Superior temporal gyrus (tissue), 1 donor: ENCODE measurements around the gene CIC.

Experiments
- DNase-seq: peaks from one replicate; pipeline ENCODE4 v3.0.0-alpha.2; 2016; ENCODE audit errors: extremely low spot score

The CIC gene

GRCh38 chr19:42244347-42245220, 24.5 kb upstream of the CIC start:
- DNase-seq: peak; percentile 98

- DNase-seq: no peak
Observed at GRCh38 chr19:42245231-42245630, 23.8 kb upstream of the CIC start.

GRCh38 chr19:42246143-42246921, 22.7 kb upstream of the CIC start:
- DNase-seq: peak; percentile 90

GRCh38 chr19:42246922-42247639, 22.0 kb upstream of the CIC start:
- DNase-seq: no peak

GRCh38 chr19:42247640-42248199, 21.3 kb upstream of the CIC start:
- DNase-seq: no peak

GRCh38 chr19:42248270-42249148, 20.5 kb upstream of the CIC start:
- no peak for DNase-seq

GRCh38 chr19:42249149-42249750, 19.8 kb upstream of the CIC start:
- DNase-seq: no peak

GRCh38 chr19:42249769-42250168, 19.3 kb upstream of the CIC start:
- DNase-seq: peak; percentile 16

- no peak for DNase-seq
Observed at GRCh38 chr19:42250183-42250665, 18.8 kb upstream of the CIC start.

- DNase-seq: peak; percentile 32
Observed at GRCh38 chr19:42250666-42251531, 18.2 kb upstream of the CIC start.

- DNase-seq: no peak
Observed at GRCh38 chr19:42251572-42252358, 17.3 kb upstream of the CIC start.

- peak; percentile 89 for DNase-seq
Observed at GRCh38 chr19:42252365-42253244, 16.4 kb upstream of the CIC start.

- DNase-seq: no peak
Observed at GRCh38 chr19:42253245-42254088, 15.6 kb upstream of the CIC start.

GRCh38 chr19:42254089-42254849, 14.8 kb upstream of the CIC start:
- peak; percentile 87 for DNase-seq

- peak; percentile 90 for DNase-seq
Observed at GRCh38 chr19:42254850-42255765, 13.9 kb upstream of the CIC start, which contains the start of gene ERF. Gene ERF, minus strand, starts transcription at chr19:42255128. Its CDS starts 129 bp downstream, at chr19:42254999.
